ENCODE results near the gene TIMM44.
"Not testable (repeated sequence)": the region's sequence is repeated elsewhere in the genome, so short reads cannot be mapped to it uniquely, and the experiment has no call there.

- not testable (repeated sequence) for TF ChIP-seq CSRNP3 (CRISPR knock-in tag; IDR thresholded peaks at IDR 0.05); ZNF565 (CRISPR knock-in tag; conservative IDR thresholded peaks at IDR 0.05; ENCODE audit: low read depth)
Observed at GRCh38 chr19:7961082-7961481, 17.6 kb upstream of the TIMM44 start.
